OCI-LY7 (cell line): ENCODE measurements around the gene CIITA. TPM values are rescaled to one million over a fixed set of nuclear protein-coding genes. Genes with fewer than 3 reads are reported as not detected.

Source experiments
- BruUV-seq: library from RNA; stranded (reverse); fragments of 400-500 nt; replicated peaks from 2 replicates; lab custom pipeline; 2021; lab: Mats Ljungman, UMichigan
- CTCF ChIA-PET: fragments of 300-600 bp; sonication (Branson Sonifier 250); formaldehyde crosslinking; loops from one replicate; lab custom pipeline; 2022; ENCODE audit warnings: antibody characterized with exemption; ENCODE audit not compliant: unreplicated experiment; lab: Charles Lee
- POLR2A ChIA-PET: fragments of 300-600 bp; sonication (Branson Sonifier 250); formaldehyde crosslinking; loops from one replicate; lab custom pipeline; 2022; ENCODE audit warnings: antibody characterized with exemption; lab: Charles Lee
- DNase-seq: peaks from one replicate; pipeline ENCODE4 v3.0.0-alpha.2; 2015; ENCODE audit warnings: low spot score
- H2AFZ ChIP-seq: fragments of 200-600 bp; sonication (generic), shearing (Covaris generic); 2 replicates; pipeline ENCODE4 v1.6.1; 2014; ENCODE audit warnings: mild to moderate bottlenecking, antibody characterized with exemption, low read length, moderate library complexity
- H3K27ac ChIP-seq: fragments of 200-600 bp; sonication (generic); 2 replicates; pipeline ENCODE4 v1.5.1; 2014; ENCODE audit warnings: mixed run types, low read depth, mild to moderate bottlenecking, moderate library complexity, low read length, inconsistent platforms; ENCODE audit not compliant: poor library complexity, severe bottlenecking
- H3K36me3 ChIP-seq: fragments of 200-600 bp; sonication (generic); 2 replicates; pipeline ENCODE4 v1.6.1; 2014; ENCODE audit warnings: mild to moderate bottlenecking, antibody characterized with exemption, low read length, moderate library complexity, mixed read lengths; ENCODE audit not compliant: insufficient read depth
- H3K4me1 ChIP-seq: fragments of 200-600 bp; sonication (generic); 2 replicates; pipeline ENCODE4 v1.5.1; 2014; ENCODE audit warnings: mild to moderate bottlenecking, low read length; ENCODE audit not compliant: insufficient read depth, poor library complexity, severe bottlenecking
- H3K4me2 ChIP-seq: fragments of 200-600 bp; sonication (generic); 2 replicates; pipeline ENCODE4 v1.6.1; 2014; ENCODE audit warnings: mild to moderate bottlenecking, low read length
- H3K4me3 ChIP-seq: fragments of 200-600 bp; sonication (generic); 2 replicates; pipeline ENCODE4 v1.5.1; 2014; ENCODE audit warnings: mild to moderate bottlenecking, low read depth, low read length; ENCODE audit not compliant: poor library complexity, severe bottlenecking
- H3K79me2 ChIP-seq: fragments of 200-600 bp; sonication (generic); 2 replicates; pipeline ENCODE4 v1.6.1; 2016; ENCODE audit warnings: low read depth, mild to moderate bottlenecking, low read length, moderate library complexity, mixed read lengths; ENCODE audit not compliant: insufficient read depth
- H3K9me2 ChIP-seq: fragments of 200-600 bp; sonication (generic); 2 replicates; pipeline ENCODE4 v1.6.1; 2016; ENCODE audit warnings: mild to moderate bottlenecking, low read length, mixed read lengths; ENCODE audit not compliant: insufficient read depth
- H3K9me3 ChIP-seq: fragments of 200-600 bp; sonication (generic); 2 replicates; pipeline ENCODE4 v1.6.1; 2014; ENCODE audit warnings: mild to moderate bottlenecking, mixed run types, low read length, mixed read lengths
- H4K20me1 ChIP-seq: fragments of 200-600 bp; sonication (generic); 2 replicates; pipeline ENCODE4 v1.6.1; 2014; ENCODE audit warnings: mild to moderate bottlenecking, antibody characterized with exemption, low read length, moderate library complexity, mixed read lengths; ENCODE audit not compliant: insufficient read depth
- CTCF ChIP-seq: fragments of 200-600 bp; sonication (generic); conservative IDR thresholded peaks from 2 replicates; pipeline ENCODE4 v1.5.1; 2014; ENCODE audit warnings: mild to moderate bottlenecking, antibody characterized with exemption, low read length, moderate library complexity, mixed read lengths
- EZH2phosphoT487 ChIP-seq: fragments of 200-600 bp; sonication (generic); IDR thresholded peaks from 2 replicates; pipeline ENCODE4 v1.6.1; 2018; ENCODE audit warnings: low read depth, borderline replicate concordance, mild to moderate bottlenecking, mixed run types, antibody characterized with exemption, low read length, moderate library complexity, mixed read lengths
- intact Hi-C: fragments of 100-400 bp; cut with micrococcal nuclease; formaldehyde crosslinking; loops from one replicate; pipeline ENCODE4 v1.10.0; 2022; ENCODE audit not compliant: unreplicated experiment
- total RNA-seq, 2 experiments: library from RNA; depleted of rRNA in 1 of 2; stranded (reverse); fragments of >200 nt in 1 of 2; shearing (Covaris generic) in 1 of 2; gene quantifications; 2 replicates each; pipeline ENCODE4 v1.2.3, GENCODE V29; 2014 to 2022

The CIITA gene
- total RNA-seq, 2 experiments from 2014 or later, result 68.7 to 101 TPM

- ChIA-PET CTCF (interaction anchor here (0.6 kb wide), 1 partner anchor 20 kb away, joined by 3 read pairs; no protein-coding TSS in a partner anchor), POLR2A (interaction anchor here (0.7 kb wide), 1 partner anchor 11 kb away, joined by 3 read pairs; no protein-coding TSS in a partner anchor)
- TF ChIP-seq CTCF, result no peak
- no peak for TF ChIP-seq EZH2phosphoT487
- Histone ChIP-seq H4K20me1 (0 out of 2 replicates have a peak, but pooled peaks cover 14% of the 10 kb centered on the region), H3K27ac (peak within 1 kb of the TSS; percentile 51), H2AFZ (peak within 1 kb of the TSS; percentile 59; the same call in 1 of the 2 replicates), H3K4me1 (peaks cover 73% of the 10 kb centered on the region), H3K36me3 (no peaks in the 10 kb centered on the region), H3K9me2 (no peaks in the 10 kb centered on the region), H3K9me3 (no peaks in the 10 kb centered on the region), H3K79me2 (peaks cover 43% of the 10 kb centered on the region), H3K4me3 (peak within 1 kb of the TSS; percentile 85), H3K4me2 (peak within 1 kb of the TSS; percentile 88)
- intact Hi-C loops, result loop anchor here (5.0 to 10.0 kb wide), 3 partner anchors 67 to 1850 kb away; partner anchors contain the start of genes ATF7IP2, CIITA and HAPSTR1
- no TSS peak for BruUV-seq
- DNase-seq, result peak; percentile 97
Measured at GRCh38 chr16:10944249-10945064, 67.5 kb downstream of the CIITA start, which contains the start of gene CLEC16A. TSS of gene CLEC16A (plus strand) at chr16:10944564. CDS start at chr16:10944718, 154 bp downstream.

GRCh38 chr16:10945065-10945787 lies 68.2 kb downstream of the CIITA start:
- no peaks in the 10 kb centered on the region for H3K9me3 ChIP-seq
- peak overlapping the region; percentile 88 for H3K4me2 ChIP-seq
- 0 out of 2 replicates have a peak, but pooled peaks cover 14% of the 10 kb centered on the region for H4K20me1 ChIP-seq
- intact Hi-C loops, result loop anchor here (10.0 kb wide), 2 partner anchors 560 to 1850 kb away; partner anchors contain the start of genes ATF7IP2 and HAPSTR1
- no peak overlapping the region for H2AFZ ChIP-seq
- peak overlapping the region; percentile 51 for H3K27ac ChIP-seq
- peak overlapping the region; percentile 85 for H3K4me3 ChIP-seq
- BruUV-seq, result no TSS peak
- CTCF ChIA-PET, result interaction anchor here (0.6 kb wide), 1 partner anchor 19 kb away, joined by 3 read pairs; no protein-coding TSS in a partner anchor
- TF ChIP-seq EZH2phosphoT487, result no peak
- TF ChIP-seq CTCF, result no peak
- no peaks in the 10 kb centered on the region for H3K9me2 ChIP-seq
- H3K36me3 ChIP-seq, result no peaks in the 10 kb centered on the region
- POLR2A ChIA-PET, result interaction anchor here (0.6 to 0.8 kb wide), 3 partner anchors 11 to 100 kb away, joined by 3 to 4 read pairs (median 3); no protein-coding TSS in a partner anchor
- H3K4me1 ChIP-seq, result peaks cover 73% of the 10 kb centered on the region
- H3K79me2 ChIP-seq, result peaks cover 49% of the 10 kb centered on the region
- DNase-seq, result no peak
